HepG2 (cell line): ENCODE measurements around the gene EFHD2. TPM values are rescaled to one million over a fixed set of nuclear protein-coding genes. Genes with fewer than 3 reads are reported as not detected.

Experiments
- ATAC-seq: fragments of 200-7000 bp; cut with Tn5 transposase; 3 replicates; pipeline ENCODE4 v1.9.1; 2020; ENCODE audit warnings: mild to moderate bottlenecking, moderate library complexity
- BruUV-seq: library from RNA; stranded (reverse); fragments of 400-500 nt; replicated peaks from 2 replicates; lab custom pipeline; 2021; lab: Mats Ljungman, UMichigan
- CTCF ChIA-PET: fragments of 300-600 bp; formaldehyde crosslinking; extraction: SDS; loops from one replicate; lab custom pipeline; 2021; ENCODE audit warnings: low total read pairs, inconsistent platforms, low intra/inter-chr PET ratio; lab: Yijun Ruan, JAX
- POLR2A ChIA-PET: fragments of 350-600 bp; sonication (Branson Sonifier 250); formaldehyde crosslinking; loops from one replicate; lab custom pipeline; 2020; ENCODE audit warnings: antibody characterized with exemption, inconsistent platforms; lab: Yijun Ruan, JAX
- DNase-seq: peaks from one replicate; pipeline ENCODE4 v3.0.0-alpha.2; 2015; ENCODE audit warnings: low spot score
- FAIRE-seq: peaks from 3 replicates; lab custom pipeline; 2011; peaks lifted over from hg19 to GRCh38; lab: Jason Lieb, UNC
- H2AFZ ChIP-seq: one replicate; pipeline ENCODE4 v1.6.1; 2011; ENCODE audit warnings: low read length, inconsistent platforms
- H3K27ac ChIP-seq: fragments of 300-600 bp; 3 replicates; pipeline ENCODE4 v1.8.0; 2011; ENCODE audit warnings: mixed run types, mild to moderate bottlenecking, mixed read lengths, low read length, inconsistent platforms; ENCODE audit not compliant: insufficient read depth; ENCODE audit errors: extremely low read length
- H3K27me3 ChIP-seq, 2 experiments: fragments of 200-600 bp in 1 of 2; 2 replicates in 1 of 2; 3 replicates in 1 of 2; pipeline versions ENCODE4 v1.6.0 to v1.8.0; 2011; ENCODE audit warnings: low read length in 2 of 2, mild to moderate bottlenecking in 2 of 2, moderate library complexity in 2 of 2, inconsistent platforms in 1 of 2; ENCODE audit not compliant: insufficient read depth in 2 of 2, control insufficient read depth in 1 of 2
- H3K36me3 ChIP-seq, 2 experiments: fragments of 200-600 bp in 1 of 2; replicated peaks in 1 of 2; 2 replicates in 1 of 2; 3 replicates in 1 of 2; pipeline versions ENCODE4 v1.5.1 to v1.8.0; 2011; ENCODE audit warnings: low read length in 2 of 2, inconsistent platforms in 1 of 2; ENCODE audit not compliant: insufficient read depth in 2 of 2, control insufficient read depth in 1 of 2
- H3K4me1 ChIP-seq: 2 replicates; pipeline ENCODE4 v1.5.1; 2012; ENCODE audit warnings: low read length, inconsistent platforms; ENCODE audit not compliant: insufficient read depth
- H3K4me2 ChIP-seq: 2 replicates; pipeline ENCODE4 v1.6.0; 2011; ENCODE audit warnings: low read depth, low read length, inconsistent platforms
- H3K4me3 ChIP-seq, 3 experiments: fragments of 200-600 bp in 1 of 3; sonication (generic), shearing (Covaris generic) in 1 of 3; replicated peaks in 1 of 3; 2 replicates each; pipeline ENCODE4 v1.5.1; 2011 to 2016; ENCODE audit warnings: low read length in 3 of 3, inconsistent platforms in 2 of 3, low read depth in 2 of 3, mild to moderate bottlenecking in 2 of 3, control low read depth in 1 of 3, mixed read lengths in 1 of 3; ENCODE audit not compliant: insufficient read depth in 1 of 3
- H3K79me2 ChIP-seq: one replicate; pipeline ENCODE4 v1.6.1; 2011; ENCODE audit warnings: low read length, inconsistent platforms; ENCODE audit not compliant: insufficient read depth
- H3K9ac ChIP-seq: 2 replicates; pipeline ENCODE4 v1.6.0; 2011; ENCODE audit warnings: mild to moderate bottlenecking, low read depth, low read length, inconsistent platforms; ENCODE audit not compliant: insufficient read depth
- H3K9me3 ChIP-seq: 2 replicates; pipeline ENCODE4 v1.5.1; 2012; ENCODE audit warnings: mild to moderate bottlenecking, low read length
- H4K20me1 ChIP-seq: 2 replicates; pipeline ENCODE4 v1.6.0; 2011; ENCODE audit warnings: inconsistent platforms, mild to moderate bottlenecking, low read length, moderate library complexity; ENCODE audit not compliant: insufficient read depth
- GLI4 ChIP-seq: sonication (generic); formaldehyde crosslinking; IDR thresholded peaks from 2 replicates; pipeline ENCODE4 v1.5.1; 2020; ENCODE audit warnings: missing genetic modification reagents, mild to moderate bottlenecking, moderate library complexity, borderline replicate concordance
- NFKB2 ChIP-seq: sonication (generic); formaldehyde crosslinking; IDR thresholded peaks from 2 replicates; pipeline ENCODE4 v1.4.0; 2020; ENCODE audit warnings: missing genetic modification reagents, borderline replicate concordance
- ZFP36L1 ChIP-seq: sonication (generic); formaldehyde crosslinking; IDR thresholded peaks from 2 replicates; pipeline ENCODE4 v1.8.0; 2022; ENCODE audit warnings: mild to moderate bottlenecking, missing genetic modification reagents, moderate library complexity
- ZFP36L2 ChIP-seq: sonication (generic); formaldehyde crosslinking; IDR thresholded peaks from 2 replicates; pipeline ENCODE4 v1.4.0; 2020; ENCODE audit warnings: missing genetic modification reagents
- ZNF543 ChIP-seq: sonication (generic); formaldehyde crosslinking; IDR thresholded peaks from 2 replicates; pipeline ENCODE4 v1.4.0; 2020; ENCODE audit warnings: mild to moderate bottlenecking, missing genetic modification reagents
- WGBS: methylation state at CpG from one replicate; pipeline ENCODE4 v1.1.6; 2017; ENCODE audit warnings: low lambda C conversion rate; 5-methylcytosine and 5-hydroxymethylcytosine counted together
- in situ Hi-C: cut with HindIII; loops from 2 replicates; pipeline ENCODE4 v1.10.0; 2017; ENCODE audit warnings: low pct_unique_long_range_greater_than_20kb; ENCODE audit not compliant: extremely low pct_ligation_motif_present
- intact Hi-C: fragments of 100-400 bp; cut with micrococcal nuclease; formaldehyde crosslinking; loops from one replicate; pipeline ENCODE4 v1.10.0; 2022; ENCODE audit not compliant: unreplicated experiment
- polyA plus RNA-seq, 8 experiments: library from polyadenylated mRNA; depleted of rRNA in 3 of 8; stranded (reverse) in 7 of 8; unstranded in 1 of 8; fragments of >200 nt; fragmentation: Illumina TruSeq in 4 of 8; extraction: Trizol in 4 of 8; gene quantifications; 2 replicates each; pipeline versions ENCODE4 v1.2.1 to v1.2.3, GENCODE V29; 2011 to 2016; ENCODE audit warnings: low read depth in 4 of 8, missing spikeins in 1 of 8, mixed read lengths in 1 of 8; ENCODE audit not compliant: insufficient read depth in 1 of 8
- total RNA-seq, 5 experiments: library from RNA; depleted of rRNA; stranded (reverse); fragments of >200 nt; fragmentation: Illumina TruSeq; extraction: Trizol; gene quantifications; 2 replicates each; pipeline ENCODE4 v1.2.3, GENCODE V29; 2016; ENCODE audit warnings: low read depth in 1 of 5
- TF ChIP-seq, protein P1 (sequence below): sonication (generic); formaldehyde crosslinking; IDR thresholded peaks from 2 replicates; pipeline ENCODE4 v1.4.0; 2020; ENCODE audit warnings: mild to moderate bottlenecking, missing genetic modification reagents
- TF ChIP-seq, protein P2 (sequence below): sonication (generic); formaldehyde crosslinking; IDR thresholded peaks from 2 replicates; pipeline ENCODE4 v1.8.0; 2022; ENCODE audit warnings: missing genetic modification reagents, mild to moderate bottlenecking, borderline replicate concordance
- TF ChIP-seq, protein P3 (sequence below): IDR thresholded peaks from 2 replicates; pipeline ENCODE4 v1.6.1; 2016; ENCODE audit warnings: mild to moderate bottlenecking, missing biosample characterization, missing genetic modification reagents

The EFHD2 gene
- total and polyA plus RNA-seq, 2 of the 13 experiments (the other 11 are each of a cell fraction or from before 2014, with no cell fraction given): 9.4 to 12.7 TPM

DNA sequence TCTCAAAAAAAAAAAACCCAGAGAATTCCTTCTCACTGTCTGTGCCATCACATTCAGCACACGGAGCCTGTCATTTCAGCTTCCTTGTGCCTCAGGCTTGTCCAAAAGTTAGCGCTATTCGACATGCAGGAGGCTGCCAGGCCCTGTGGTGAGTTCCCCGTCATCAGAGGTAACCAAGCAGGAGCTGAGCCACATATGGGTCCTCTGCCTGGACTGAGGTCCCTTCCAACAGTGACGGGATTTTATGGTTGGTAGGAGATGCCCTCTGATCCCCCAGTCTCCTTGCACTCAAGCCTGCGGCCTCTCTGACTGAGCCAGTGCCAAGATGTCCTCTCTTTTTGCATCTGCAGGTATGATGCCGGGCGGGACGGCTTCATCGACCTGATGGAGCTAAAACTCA lies 15.8 kb downstream of the EFHD2 start:
- intact Hi-C loops (no loop called here), in situ Hi-C loops (loop anchor here (5.0 kb wide), 1 partner anchor 98 kb away; no protein-coding TSS in a partner anchor)
- TF ChIP-seq, protein P1, sequence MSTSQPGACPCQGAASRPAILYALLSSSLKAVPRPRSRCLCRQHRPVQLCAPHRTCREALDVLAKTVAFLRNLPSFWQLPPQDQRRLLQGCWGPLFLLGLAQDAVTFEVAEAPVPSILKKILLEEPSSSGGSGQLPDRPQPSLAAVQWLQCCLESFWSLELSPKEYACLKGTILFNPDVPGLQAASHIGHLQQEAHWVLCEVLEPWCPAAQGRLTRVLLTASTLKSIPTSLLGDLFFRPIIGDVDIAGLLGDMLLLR (CRISPR knock-in tag): no peak
- TF ChIP-seq ZFP36L1 (CRISPR knock-in tag) (no peak), ZFP36L2 (CRISPR knock-in tag) (no peak), NFKB2 (CRISPR knock-in tag) (no peak), ZNF543 (no peak), GLI4 (CRISPR knock-in tag) (no peak)
- TF ChIP-seq, protein P2, sequence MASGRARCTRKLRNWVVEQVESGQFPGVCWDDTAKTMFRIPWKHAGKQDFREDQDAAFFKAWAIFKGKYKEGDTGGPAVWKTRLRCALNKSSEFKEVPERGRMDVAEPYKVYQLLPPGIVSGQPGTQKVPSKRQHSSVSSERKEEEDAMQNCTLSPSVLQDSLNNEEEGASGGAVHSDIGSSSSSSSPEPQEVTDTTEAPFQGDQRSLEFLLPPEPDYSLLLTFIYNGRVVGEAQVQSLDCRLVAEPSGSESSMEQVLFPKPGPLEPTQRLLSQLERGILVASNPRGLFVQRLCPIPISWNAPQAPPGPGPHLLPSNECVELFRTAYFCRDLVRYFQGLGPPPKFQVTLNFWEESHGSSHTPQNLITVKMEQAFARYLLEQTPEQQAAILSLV: no peak
- TF ChIP-seq, protein P3, sequence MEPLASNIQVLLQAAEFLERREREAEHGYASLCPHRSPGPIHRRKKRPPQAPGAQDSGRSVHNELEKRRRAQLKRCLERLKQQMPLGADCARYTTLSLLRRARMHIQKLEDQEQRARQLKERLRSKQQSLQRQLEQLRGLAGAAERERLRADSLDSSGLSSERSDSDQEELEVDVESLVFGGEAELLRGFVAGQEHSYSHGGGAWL: no peak
- no peaks in the 10 kb centered on the region for H3K9me3 ChIP-seq
- no peak overlapping the region for H3K4me3 ChIP-seq
- no peak overlapping the region for H2AFZ ChIP-seq
- H3K4me2 ChIP-seq: no peak overlapping the region
- peaks cover 14% of the 10 kb centered on the region for H3K4me1 ChIP-seq
- H3K36me3 ChIP-seq: peaks cover 0 to 2% of the 10 kb centered on the region in 2 experiments; a peak in 2 of 5 replicates
- no peaks in the 10 kb centered on the region for H4K20me1 ChIP-seq
- WGBS: 95% methylated on average over 3 of the region's 10 CpGs
- H3K27me3 ChIP-seq: no peaks in the 10 kb centered on the region
- no peaks in the 10 kb centered on the region for H3K79me2 ChIP-seq
- CTCF ChIA-PET: no interaction called here
- no TSS peak for BruUV-seq
- no peak overlapping the region for H3K9ac ChIP-seq
- ATAC-seq (no peak), DNase-seq (no peak), FAIRE-seq (no peak)
- no peak overlapping the region for H3K27ac ChIP-seq
- POLR2A ChIA-PET: no interaction called here
